ENCODE data around the gene FOXRED2.

FOXRED2 gene

GRCh38 chr22:36514766-36515165 lies 7.9 kb upstream of the FOXRED2 start:
- no peak for DNase-seq

- DNase-seq: no peak
These were observed 6.2 kb upstream of the FOXRED2 start for GRCh38 chr22:36512991-36513390.

GRCh38 chr22:36512333-36512732 lies 5.5 kb upstream of the FOXRED2 start:
- no peak for DNase-seq

- DNase-seq: peak; percentile 61
These were observed 4.4 kb upstream of the FOXRED2 start for GRCh38 chr22:36510966-36511881.

- no peak for DNase-seq
These were observed 3.5 kb upstream of the FOXRED2 start for GRCh38 chr22:36510384-36510783.

- DNase-seq: no peak
These were observed 724 bp upstream of the FOXRED2 start for GRCh38 chr22:36507518-36508010.

- DNase-seq: no peak
These were observed 723 bp downstream of the FOXRED2 start for GRCh38 chr22:36505998-36506635.

GRCh38 chr22:36497910-36498665 lies 8.8 kb downstream of the FOXRED2 start:
- DNase-seq: no peak

- no peak for DNase-seq
These were observed 13.1 kb downstream of the FOXRED2 start for GRCh38 chr22:36493690-36494110.

- no peak for DNase-seq
These were observed 14.7 kb downstream of the FOXRED2 start for GRCh38 chr22:36492109-36492508.

- DNase-seq: no peak
These were observed 15.7 kb downstream of the FOXRED2 start for GRCh38 chr22:36491155-36491554.

GRCh38 chr22:36486619-36487384 lies 20.0 kb downstream of the FOXRED2 start:
- DNase-seq: peak; percentile 69

GRCh38 chr22:36481393-36482168 lies 25.3 kb downstream of the FOXRED2 start, which contains the start of gene TXN2:
Gene TXN2, minus strand, starts transcription at chr22:36481640. Its CDS starts 803 bp downstream, at chr22:36480837.
- peak; percentile 96 for DNase-seq

- DNase-seq: peak; percentile 11
These were observed 25.9 kb downstream of the FOXRED2 start for GRCh38 chr22:36480941-36481392.

GRCh38 chr22:36478966-36479365 lies 27.9 kb downstream of the FOXRED2 start:
- no peak for DNase-seq

- DNase-seq: no peak
These were observed 31.5 kb downstream of the FOXRED2 start for GRCh38 chr22:36475341-36475740.

GRCh38 chr22:36472689-36473088 lies 34.2 kb downstream of the FOXRED2 start:
- DNase-seq: no peak

GRCh38 chr22:36471341-36471821 lies 35.5 kb downstream of the FOXRED2 start:
- peak; percentile 57 for DNase-seq

GRCh38 chr22:36470994-36471331 lies 35.9 kb downstream of the FOXRED2 start:
- DNase-seq: peak; percentile 74

- DNase-seq: peak; percentile 86
These were observed 36.5 kb downstream of the FOXRED2 start for GRCh38 chr22:36470162-36470993.
